SU-DHL-6 (cell line): ENCODE data around the gene TLK1.

Experiments
- H2AFZ ChIP-seq: fragments of 200-600 bp; sonication (generic); 2 replicates; pipeline ENCODE4 v1.6.1; 2014; ENCODE audit warnings: low read depth, mild to moderate bottlenecking, moderate library complexity, mixed read lengths, antibody characterized with exemption, low read length; ENCODE audit not compliant: severe bottlenecking
- H3F3A ChIP-seq: fragments of 200-600 bp; shearing (Covaris generic); 2 replicates; pipeline ENCODE4 v1.6.0; 2016; ENCODE audit warnings: antibody characterized with exemption, mild to moderate bottlenecking; ENCODE audit not compliant: insufficient read depth
- H3K27ac ChIP-seq: fragments of 200-600 bp; sonication (generic); 2 replicates; pipeline ENCODE4 v1.5.1; 2016; ENCODE audit warnings: low read depth, mild to moderate bottlenecking, low read length, moderate library complexity, mixed read lengths
- H3K27me3 ChIP-seq: fragments of 200-600 bp; sonication (generic), shearing (Covaris generic); 2 replicates; pipeline ENCODE4 v1.6.0; 2014; ENCODE audit warnings: mild to moderate bottlenecking, low read length
- H3K36me3 ChIP-seq: fragments of 200-600 bp; sonication (generic); 2 replicates; pipeline ENCODE4 v1.6.1; 2014; ENCODE audit warnings: mild to moderate bottlenecking, low read length, mixed read lengths
- H3K4me2 ChIP-seq: fragments of 300-600, 200-600 bp; shearing (Covaris generic), sonication (generic); 2 replicates; pipeline ENCODE4 v1.6.0; 2014; ENCODE audit warnings: low read length, low read depth, mild to moderate bottlenecking; ENCODE audit not compliant: poor library complexity, severe bottlenecking
- H3K4me3 ChIP-seq: fragments of 200-600 bp; sonication (generic); 2 replicates; pipeline ENCODE4 v1.5.1; 2014; ENCODE audit warnings: antibody characterized with exemption, low read length, mild to moderate bottlenecking, mixed read lengths; ENCODE audit not compliant: insufficient read depth, poor library complexity, severe bottlenecking
- H3K79me2 ChIP-seq: fragments of 200-600 bp; sonication (generic); 2 replicates; pipeline ENCODE4 v1.6.1; 2014; ENCODE audit warnings: mild to moderate bottlenecking, low read length, moderate library complexity; ENCODE audit not compliant: insufficient read depth
- H3K9ac ChIP-seq: fragments of 200-600 bp; sonication (generic); 2 replicates; pipeline ENCODE4 v1.7.0; 2014; ENCODE audit warnings: mild to moderate bottlenecking, low read length
- H3K9me2 ChIP-seq: fragments of 200-600 bp; sonication (generic); replicated peaks from 2 replicates; pipeline ENCODE4 v1.6.1; 2014; ENCODE audit warnings: low read length; ENCODE audit not compliant: insufficient read depth
- H3K9me3 ChIP-seq: fragments of 200-600 bp; sonication (generic); 2 replicates; pipeline ENCODE4 v1.6.1; 2014; ENCODE audit warnings: low read length, mixed read lengths; ENCODE audit not compliant: insufficient read depth
- H4K20me1 ChIP-seq: fragments of 200-600 bp; sonication (generic); 2 replicates; pipeline ENCODE4 v1.6.1; 2014; ENCODE audit warnings: low read depth, mild to moderate bottlenecking, antibody characterized with exemption, low read length, moderate library complexity, mixed read lengths
- EZH2phosphoT487 ChIP-seq: fragments of 200-600 bp; sonication (generic), shearing (Covaris generic); conservative IDR thresholded peaks from 2 replicates; pipeline ENCODE4 v1.6.1; 2018; ENCODE audit warnings: mild to moderate bottlenecking, antibody characterized with exemption, low read length, moderate library complexity, mixed read lengths
- TF ChIP-seq, protein P1 (sequence below): fragments of 200-600 bp; sonication (generic); IDR thresholded peaks from one replicate; pipeline ENCODE4 v1.5.1; 2017; ENCODE audit warnings: antibody characterized with exemption, mild to moderate bottlenecking, low read length, moderate library complexity; ENCODE audit not compliant: insufficient read depth, poor library complexity, severe bottlenecking

TLK1 gene

DNA sequence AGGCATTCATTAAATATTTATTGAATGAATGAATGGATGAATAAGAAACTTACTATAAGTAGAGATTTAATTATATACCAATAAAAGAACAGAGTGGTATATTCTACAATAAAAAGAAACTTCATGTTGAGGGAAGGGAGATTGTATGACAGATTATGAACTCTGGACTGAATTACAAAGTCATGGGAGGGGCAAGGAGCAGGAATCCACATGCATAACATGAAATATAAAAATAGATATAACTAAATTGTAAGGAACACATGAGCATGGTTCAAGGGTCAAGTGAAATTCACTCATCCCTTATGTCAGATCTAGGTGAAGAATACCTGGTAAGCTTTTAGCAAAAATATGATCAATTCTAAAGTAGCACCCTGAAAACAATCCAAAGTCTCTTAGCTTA lies 27.1 kb upstream of the TLK1 start:
- Histone ChIP-seq H3K27ac (no peak overlapping the region), H3K79me2 (no peaks in the 10 kb centered on the region), H3K9me2 (no peaks in the 10 kb centered on the region), H3K4me2 (no peak overlapping the region), H3K4me3 (no peak overlapping the region), H3F3A (no peaks in the 10 kb centered on the region), H3K9me3 (no peaks in the 10 kb centered on the region), H3K27me3 (no peaks in the 10 kb centered on the region), H3K9ac (no peak overlapping the region), H3K36me3 (no peaks in the 10 kb centered on the region), H2AFZ (no peak overlapping the region), H4K20me1 (no peaks in the 10 kb centered on the region)
- TF ChIP-seq EZH2phosphoT487: no peak
- TF ChIP-seq, protein P1, sequence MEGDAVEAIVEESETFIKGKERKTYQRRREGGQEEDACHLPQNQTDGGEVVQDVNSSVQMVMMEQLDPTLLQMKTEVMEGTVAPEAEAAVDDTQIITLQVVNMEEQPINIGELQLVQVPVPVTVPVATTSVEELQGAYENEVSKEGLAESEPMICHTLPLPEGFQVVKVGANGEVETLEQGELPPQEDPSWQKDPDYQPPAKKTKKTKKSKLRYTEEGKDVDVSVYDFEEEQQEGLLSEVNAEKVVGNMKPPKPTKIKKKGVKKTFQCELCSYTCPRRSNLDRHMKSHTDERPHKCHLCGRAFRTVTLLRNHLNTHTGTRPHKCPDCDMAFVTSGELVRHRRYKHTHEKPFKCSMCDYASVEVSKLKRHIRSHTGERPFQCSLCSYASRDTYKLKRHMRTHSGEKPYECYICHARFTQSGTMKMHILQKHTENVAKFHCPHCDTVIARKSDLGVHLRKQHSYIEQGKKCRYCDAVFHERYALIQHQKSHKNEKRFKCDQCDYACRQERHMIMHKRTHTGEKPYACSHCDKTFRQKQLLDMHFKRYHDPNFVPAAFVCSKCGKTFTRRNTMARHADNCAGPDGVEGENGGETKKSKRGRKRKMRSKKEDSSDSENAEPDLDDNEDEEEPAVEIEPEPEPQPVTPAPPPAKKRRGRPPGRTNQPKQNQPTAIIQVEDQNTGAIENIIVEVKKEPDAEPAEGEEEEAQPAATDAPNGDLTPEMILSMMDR: no peak

DNA sequence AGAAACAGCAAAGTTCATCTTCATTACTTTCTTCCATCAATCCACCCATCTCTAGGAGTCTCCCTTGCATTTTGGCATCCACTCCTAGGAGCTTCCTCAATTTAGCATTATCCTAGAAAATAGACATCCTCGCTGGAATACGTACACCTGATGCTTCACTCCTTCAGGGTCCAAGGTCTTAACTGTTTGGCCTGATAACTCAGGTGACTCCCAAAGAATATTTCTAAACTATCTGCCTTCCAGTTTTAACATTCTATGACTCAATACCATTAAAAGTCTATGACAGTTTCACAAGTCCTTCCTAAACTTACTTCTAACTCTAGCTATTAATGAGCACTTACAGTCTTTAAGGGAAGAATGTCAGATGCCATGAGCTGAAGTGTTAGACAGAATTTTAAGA lies 26.5 kb upstream of the TLK1 start:
- no peak overlapping the region for H3K27ac ChIP-seq
- no peaks in the 10 kb centered on the region for H3K9me3 ChIP-seq
- H3F3A ChIP-seq: no peaks in the 10 kb centered on the region
- H3K9ac ChIP-seq: no peak overlapping the region
- no peaks in the 10 kb centered on the region for H3K79me2 ChIP-seq
- H3K27me3 ChIP-seq: no peaks in the 10 kb centered on the region
- H2AFZ ChIP-seq: no peak overlapping the region
- no peak overlapping the region for H3K4me2 ChIP-seq
- H3K4me3 ChIP-seq: no peak overlapping the region
- no peaks in the 10 kb centered on the region for H3K36me3 ChIP-seq
- no peaks in the 10 kb centered on the region for H3K9me2 ChIP-seq
- no peaks in the 10 kb centered on the region for H4K20me1 ChIP-seq
- TF ChIP-seq, protein P1: no peak
- TF ChIP-seq EZH2phosphoT487: no peak

DNA sequence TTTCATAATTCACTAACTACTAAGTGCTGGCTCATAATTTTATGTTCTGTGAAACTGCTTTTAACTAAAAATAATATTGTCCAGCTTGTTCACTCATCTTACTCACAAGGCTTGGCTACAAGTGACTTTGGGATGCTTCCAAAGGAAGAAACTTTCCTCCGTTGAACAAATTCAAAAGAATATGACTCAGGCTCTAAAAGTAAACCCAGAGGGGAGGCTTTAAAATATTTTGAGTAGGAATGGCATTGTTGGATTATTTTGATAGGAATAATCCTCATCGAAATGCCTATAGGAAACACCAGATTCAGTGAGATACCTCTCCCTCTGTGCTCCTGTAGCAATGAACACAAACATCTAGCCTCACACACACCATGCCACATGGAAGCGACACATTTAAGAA lies 25.2 kb upstream of the TLK1 start:
- no peak overlapping the region for H3K27ac ChIP-seq
- no peak overlapping the region for H3K4me2 ChIP-seq
- TF ChIP-seq, protein P1: no peak
- no peak for TF ChIP-seq EZH2phosphoT487
- H3K9me2 ChIP-seq: no peaks in the 10 kb centered on the region
- no peaks in the 10 kb centered on the region for H3K79me2 ChIP-seq
- no peak overlapping the region for H3K4me3 ChIP-seq
- H2AFZ ChIP-seq: no peak overlapping the region
- H3K9ac ChIP-seq: no peak overlapping the region
- no peaks in the 10 kb centered on the region for H3K27me3 ChIP-seq
- no peaks in the 10 kb centered on the region for H3K36me3 ChIP-seq
- no peaks in the 10 kb centered on the region for H4K20me1 ChIP-seq
- H3K9me3 ChIP-seq: no peaks in the 10 kb centered on the region
- H3F3A ChIP-seq: no peaks in the 10 kb centered on the region
